CD14-positive monocyte (primary cell): ENCODE data around the gene ARL15. TPM values are rescaled to one million over a fixed set of nuclear protein-coding genes. Genes with fewer than 3 reads are reported as not detected.

Experiments used
- DNase-seq, 3 donors: peaks; one replicate each; pipeline ENCODE4 v3.0.0-alpha.2; 2011 to 2022
- H2AFZ ChIP-seq: 2 replicates; pipeline ENCODE4 v1.6.0; 2012; ENCODE audit warnings: mild to moderate bottlenecking, low read depth, low read length, inconsistent platforms; ENCODE audit not compliant: insufficient read depth, poor library complexity, severe bottlenecking
- H3K27ac ChIP-seq, 2 donors: 1 replicate in 1 of 2; 2 replicates in 1 of 2; pipeline ENCODE4 v1.5.1; 2012 to 2013; ENCODE audit warnings: low read length in 2 of 2, control low read depth in 1 of 2, inconsistent platforms in 1 of 2, low read depth in 1 of 2, mild to moderate bottlenecking in 1 of 2
- H3K27me3 ChIP-seq, 2 donors: one replicate each; pipeline versions ENCODE4 v1.6.0 to v1.6.1; 2011 to 2013; ENCODE audit warnings: low read length in 2 of 2; ENCODE audit not compliant: control insufficient read depth in 2 of 2, insufficient read depth in 2 of 2
- H3K36me3 ChIP-seq, 2 donors: replicated peaks in 1 of 2; 1 replicate in 1 of 2; 2 replicates in 1 of 2; pipeline versions ENCODE4 v1.5.1 to v1.6.1; 2012 to 2013; ENCODE audit warnings: low read length in 2 of 2, control low read depth in 1 of 2, inconsistent platforms in 1 of 2, mild to moderate bottlenecking in 1 of 2; ENCODE audit not compliant: insufficient read depth in 2 of 2, control insufficient read depth in 1 of 2
- H3K4me1 ChIP-seq, 2 donors: 1 replicate in 1 of 2; 2 replicates in 1 of 2; pipeline versions ENCODE4 v1.5.1 to v1.6.1; 2012 to 2013; ENCODE audit warnings: low read length in 2 of 2, control low read depth in 1 of 2, inconsistent platforms in 1 of 2, mild to moderate bottlenecking in 1 of 2, moderate library complexity in 1 of 2; ENCODE audit not compliant: insufficient read depth in 2 of 2, control insufficient read depth in 1 of 2
- H3K4me2 ChIP-seq: replicated peaks from 2 replicates; pipeline ENCODE3; 2012; ENCODE audit warnings: low read length, moderate library complexity, mild to moderate bottlenecking; ENCODE audit not compliant: poor library complexity, severe bottlenecking; ENCODE audit errors: extremely low read depth
- H3K4me3 ChIP-seq, 3 experiments: fragments of 200-600 bp in 1 of 3; sonication (generic) in 1 of 3; replicated peaks in 1 of 3; 1 replicate in 2 of 3; 2 replicates in 1 of 3; pipeline ENCODE4 v1.5.1; 2011 to 2013; ENCODE audit warnings: low read length in 3 of 3, mild to moderate bottlenecking in 3 of 3, control low read depth in 2 of 3, low read depth in 2 of 3, inconsistent platforms in 1 of 3, moderate library complexity in 1 of 3
- H3K79me2 ChIP-seq: 2 replicates; pipeline ENCODE4 v1.6.0; 2012; ENCODE audit warnings: mild to moderate bottlenecking, control low read depth, inconsistent platforms, low read length, moderate library complexity; ENCODE audit not compliant: insufficient read depth
- H3K9ac ChIP-seq: 2 replicates; pipeline ENCODE4 v1.6.0; 2017; ENCODE audit warnings: low read length, mild to moderate bottlenecking; ENCODE audit not compliant: insufficient read depth, poor library complexity, severe bottlenecking
- H3K9me3 ChIP-seq, 2 donors: replicated peaks in 1 of 2; 1 replicate in 1 of 2; 2 replicates in 1 of 2; pipeline versions ENCODE4 v1.5.1 to v1.6.1; 2012 to 2013; ENCODE audit warnings: low read length in 2 of 2, control low read depth in 1 of 2; ENCODE audit not compliant: control insufficient read depth in 1 of 2, insufficient read depth in 1 of 2
- H4K20me1 ChIP-seq: 2 replicates; pipeline ENCODE4 v1.6.0; 2012; ENCODE audit warnings: mild to moderate bottlenecking, low read length, control low read depth, moderate library complexity; ENCODE audit not compliant: insufficient read depth
- H3K27ac Mint-ChIP-seq, 7 donors: one replicate each; pipeline ENCODE4 v1.8.0; 2020; ENCODE audit warnings: mild to moderate bottlenecking in 7 of 7, mixed read lengths in 7 of 7, moderate library complexity in 6 of 7, inconsistent platforms in 2 of 7
- H3K27me3 Mint-ChIP-seq, 3 donors: one replicate each; pipeline ENCODE4 v1.8.0; 2021 to 2022; ENCODE audit warnings: low read depth in 3 of 3, mild to moderate bottlenecking in 3 of 3, mixed read lengths in 3 of 3, moderate library complexity in 3 of 3, inconsistent platforms in 1 of 3
- H3K36me3 Mint-ChIP-seq, 2 donors: one replicate each; pipeline ENCODE4 v1.8.0; 2020; ENCODE audit warnings: mixed read lengths in 2 of 2, inconsistent platforms in 1 of 2, mild to moderate bottlenecking in 1 of 2
- H3K4me1 Mint-ChIP-seq: one replicate; pipeline ENCODE4 v1.8.0; 2020; ENCODE audit warnings: mild to moderate bottlenecking, mixed read lengths
- H3K4me3 Mint-ChIP-seq, 2 donors: one replicate each; pipeline ENCODE4 v1.8.0; 2020; ENCODE audit warnings: mild to moderate bottlenecking in 2 of 2, mixed read lengths in 2 of 2, moderate library complexity in 1 of 2
- H3K9me3 Mint-ChIP-seq, 7 donors: one replicate each; pipeline ENCODE4 v1.8.0; 2020 to 2022; ENCODE audit warnings: mixed read lengths in 7 of 7, mild to moderate bottlenecking in 6 of 7, moderate library complexity in 6 of 7, inconsistent platforms in 2 of 7
- WGBS: methylation state at CpG from one replicate; pipeline ENCODE4 v1.1.5; 2013; ENCODE audit warnings: missing lambda C conversion rate; ENCODE audit not compliant: insufficient coverage; 5-methylcytosine and 5-hydroxymethylcytosine counted together
- intact Hi-C, 2 donors: fragments of 100-400 bp; cut with micrococcal nuclease; formaldehyde crosslinking; loops; one replicate each; pipeline versions ENCODE4 v1.15.0 to v1.15.1; 2023
- polyA plus RNA-seq, 3 donors: library from polyadenylated mRNA; depleted of rRNA in 1 of 3; unstranded in 2 of 3; stranded (reverse) in 1 of 3; fragments of 300-500 nt in 2 of 3; fragments of >200 nt in 1 of 3; fragmentation: Illumina TruSeq in 2 of 3; gene quantifications; 1 replicate in 2 of 3; 2 replicates in 1 of 3; pipeline ENCODE4 v1.2.3, GENCODE V29; 2012 to 2021
- TF ChIP-seq, protein P1 (sequence below): fragments of 200-600 bp; IDR thresholded peaks from one replicate; pipeline ENCODE4 v1.8.0; 2022; ENCODE audit warnings: antibody characterized with exemption, mild to moderate bottlenecking

ARL15 gene
- polyA plus RNA-seq, 3 donors = 10.5 to 27.6 (median 18.0) TPM

- no peak for DNase-seq
- H3K9me3 Mint-ChIP-seq = peaks cover 0 to 3% (median under 1%) of the 10 kb centered on the region in 7 donors
- no peak overlapping the region for H3K4me2 ChIP-seq
- intact Hi-C loops = no loop called here
- TF ChIP-seq, protein P1, sequence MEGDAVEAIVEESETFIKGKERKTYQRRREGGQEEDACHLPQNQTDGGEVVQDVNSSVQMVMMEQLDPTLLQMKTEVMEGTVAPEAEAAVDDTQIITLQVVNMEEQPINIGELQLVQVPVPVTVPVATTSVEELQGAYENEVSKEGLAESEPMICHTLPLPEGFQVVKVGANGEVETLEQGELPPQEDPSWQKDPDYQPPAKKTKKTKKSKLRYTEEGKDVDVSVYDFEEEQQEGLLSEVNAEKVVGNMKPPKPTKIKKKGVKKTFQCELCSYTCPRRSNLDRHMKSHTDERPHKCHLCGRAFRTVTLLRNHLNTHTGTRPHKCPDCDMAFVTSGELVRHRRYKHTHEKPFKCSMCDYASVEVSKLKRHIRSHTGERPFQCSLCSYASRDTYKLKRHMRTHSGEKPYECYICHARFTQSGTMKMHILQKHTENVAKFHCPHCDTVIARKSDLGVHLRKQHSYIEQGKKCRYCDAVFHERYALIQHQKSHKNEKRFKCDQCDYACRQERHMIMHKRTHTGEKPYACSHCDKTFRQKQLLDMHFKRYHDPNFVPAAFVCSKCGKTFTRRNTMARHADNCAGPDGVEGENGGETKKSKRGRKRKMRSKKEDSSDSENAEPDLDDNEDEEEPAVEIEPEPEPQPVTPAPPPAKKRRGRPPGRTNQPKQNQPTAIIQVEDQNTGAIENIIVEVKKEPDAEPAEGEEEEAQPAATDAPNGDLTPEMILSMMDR = no peak
- H3K9me3 ChIP-seq = no peaks in the 10 kb centered on the region
- no peaks in the 10 kb centered on the region for H3K36me3 ChIP-seq
- H3K27me3 ChIP-seq = no peaks in the 10 kb centered on the region
- H3K4me3 Mint-ChIP-seq = no peak overlapping the region
- H3K9ac ChIP-seq = no peak overlapping the region
- H3K79me2 ChIP-seq = peaks cover 4% of the 10 kb centered on the region
- H3K36me3 Mint-ChIP-seq = no peaks in the 10 kb centered on the region
- no peak overlapping the region for H3K27ac Mint-ChIP-seq
- H3K4me1 ChIP-seq = no peaks in the 10 kb centered on the region
- peaks cover 2% of the 10 kb centered on the region for H3K4me1 Mint-ChIP-seq
- no peak overlapping the region for H3K4me3 ChIP-seq
- peaks cover 70% of the 10 kb centered on the region for H4K20me1 ChIP-seq
- H2AFZ ChIP-seq = no peak overlapping the region
- no peak overlapping the region for H3K27ac ChIP-seq
- no CpG with 5 or more reads among the region's 1 CpG for WGBS
- no peaks in the 10 kb centered on the region for H3K27me3 Mint-ChIP-seq
Measured at GRCh38 chr5:54207566-54207965, 102.8 kb downstream of the ARL15 start.

DNA sequence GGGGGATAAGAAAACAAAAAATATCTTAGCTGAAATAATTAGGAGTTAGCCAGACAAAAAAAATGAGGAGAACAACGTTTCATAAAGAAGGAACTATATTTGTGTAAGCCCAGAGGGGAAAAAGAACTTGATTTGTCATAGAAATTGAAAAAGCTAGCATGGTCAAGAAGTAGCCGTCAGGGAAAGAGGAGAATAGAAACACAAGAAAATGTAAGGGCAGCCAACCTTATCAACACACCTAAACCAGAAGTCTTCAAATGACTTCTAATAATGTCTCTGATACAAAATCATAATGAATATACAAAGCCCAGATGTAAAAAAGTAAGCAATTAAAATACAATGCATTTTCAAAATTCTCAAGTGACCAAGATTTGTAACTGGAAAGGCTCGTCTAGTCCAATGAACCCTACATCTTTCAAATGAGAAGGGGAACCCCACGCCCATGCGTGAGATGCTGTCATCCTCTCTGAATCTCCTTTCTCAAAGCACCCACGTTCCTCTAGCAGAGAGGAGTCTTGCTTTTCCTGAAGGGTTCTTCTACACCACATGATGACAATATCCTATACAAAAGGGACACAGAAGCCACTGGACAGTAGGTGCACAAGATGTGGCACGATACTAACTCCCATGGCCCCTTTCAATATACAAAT is 103.7 kb downstream of the ARL15 start:
- H3K9ac ChIP-seq = no peak overlapping the region
- peaks cover 69% of the 10 kb centered on the region for H4K20me1 ChIP-seq
- H3K79me2 ChIP-seq = no peaks in the 10 kb centered on the region
- no peaks in the 10 kb centered on the region for H3K36me3 ChIP-seq
- TF ChIP-seq, protein P1 = no peak
- Mint-ChIP-seq H3K4me1 (peaks cover 2% of the 10 kb centered on the region), H3K4me3 (no peak overlapping the region), H3K36me3 (no peaks in the 10 kb centered on the region), H3K27ac (no peak overlapping the region), H3K9me3 (peaks cover 0 to 8% (median 4%) of the 10 kb centered on the region in 7 donors), H3K27me3 (no peaks in the 10 kb centered on the region)
- intact Hi-C loops = no loop called here
- no peak for DNase-seq
- no peak overlapping the region for H3K27ac ChIP-seq
- no peaks in the 10 kb centered on the region for H3K4me1 ChIP-seq
- no peaks in the 10 kb centered on the region for H3K27me3 ChIP-seq
- 64% methylated on average over 3 of the region's 7 CpGs for WGBS
- no peak overlapping the region for H2AFZ ChIP-seq
- no peak overlapping the region for H3K4me2 ChIP-seq
- no peaks in the 10 kb centered on the region for H3K9me3 ChIP-seq
- no peak overlapping the region for H3K4me3 ChIP-seq
